Measurements from ENCODE around the gene TTC7B.

Gene TTC7B

DNA sequence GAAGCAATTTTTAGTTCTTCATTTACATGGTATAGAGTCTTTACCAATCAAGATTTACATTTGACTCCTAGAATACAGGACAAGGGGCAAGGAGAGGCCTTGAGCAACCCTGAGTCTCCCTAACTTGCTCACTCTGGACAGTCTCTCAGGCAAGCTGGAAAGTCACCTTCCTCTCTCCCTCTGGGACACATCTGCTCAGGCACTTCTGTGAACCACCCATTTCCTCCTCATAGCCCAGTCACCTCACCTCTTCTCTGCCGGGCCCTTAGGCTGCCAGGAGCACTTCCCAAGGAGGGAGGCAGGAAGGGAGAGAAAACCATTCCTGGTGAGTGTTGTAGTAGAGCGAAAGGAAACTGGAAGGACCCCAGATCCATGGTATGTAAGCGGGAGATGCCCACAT is 202.8 kb downstream of the TTC7B start:
- H3K36me3 ChIP-seq (replicated peaks in 1 of 2; ENCODE audit: control insufficient read depth in 2 of 2, insufficient read depth in 2 of 2, low read length in 2 of 2), result peaks cover 0 to 11% of the 10 kb centered on the region in 2 donors
- no peak overlapping the region for H2BK12ac ChIP-seq (ENCODE audit: low read length)
- H2AK5ac ChIP-seq (ENCODE audit: low read depth, low read length), result no peak overlapping the region
- H3K9me3 ChIP-seq (replicated peaks in 1 of 2; ENCODE audit: control insufficient read depth in 2 of 2, insufficient read depth in 1 of 2, low read depth in 1 of 2, low read length in 2 of 2), result no peaks in the 10 kb centered on the region
- H2BK120ac ChIP-seq (ENCODE audit: low read depth, low read length), result no peak overlapping the region
- H4K8ac ChIP-seq (ENCODE audit: low read depth, low read length), result no peak overlapping the region
- no peak overlapping the region for H3K27ac ChIP-seq (replicated peaks; ENCODE audit: low read length)
- H2BK5ac ChIP-seq (ENCODE audit: low read length), result no peak overlapping the region
- H2AFZ ChIP-seq (ENCODE audit: low read length), result no peak overlapping the region
- no peak overlapping the region for H3K18ac ChIP-seq (ENCODE audit: low read length)
- no peak for DNase-seq (ENCODE audit: low spot score)
- H3K23ac ChIP-seq (ENCODE audit: low read depth, low read length, poor library complexity), result no peak overlapping the region
- peaks cover 16 to 22% of the 10 kb centered on the region in 2 donors for H3K4me1 ChIP-seq (ENCODE audit: control insufficient read depth in 2 of 2, insufficient read depth in 1 of 2, low read depth in 1 of 2, low read length in 2 of 2)
- no peak overlapping the region for H3K14ac ChIP-seq (ENCODE audit: low read length)
- H3K9ac ChIP-seq (ENCODE audit: low read depth, low read length, poor library complexity), result no peak overlapping the region
- no peak overlapping the region for H3K4ac ChIP-seq (ENCODE audit: low read length)
- no peak overlapping the region for H3K4me3 ChIP-seq (ENCODE audit: low read length in 2 of 2)
- H3K79me1 ChIP-seq (ENCODE audit: low read depth, low read length), result no peaks in the 10 kb centered on the region
- H3K27me3 ChIP-seq (ENCODE audit: control insufficient read depth in 3 of 3, insufficient read depth in 3 of 3, low read depth in 1 of 3, low read length in 3 of 3), result no peaks in the 10 kb centered on the region
- no peak overlapping the region for H3K4me2 ChIP-seq (ENCODE audit: insufficient read depth, low read length, poor library complexity, severe bottlenecking)
- no CpG with 5 or more reads among the region's 3 CpGs for WGBS, 2 donors (ENCODE audit: extremely low coverage in 2 of 2, insufficient read length in 2 of 2, insufficient replicate concordance in 1 of 2)
- no peak overlapping the region for H2BK15ac ChIP-seq (ENCODE audit: low read length)
- H4K91ac ChIP-seq (ENCODE audit: low read depth, low read length, poor library complexity), result no peak overlapping the region

DNA sequence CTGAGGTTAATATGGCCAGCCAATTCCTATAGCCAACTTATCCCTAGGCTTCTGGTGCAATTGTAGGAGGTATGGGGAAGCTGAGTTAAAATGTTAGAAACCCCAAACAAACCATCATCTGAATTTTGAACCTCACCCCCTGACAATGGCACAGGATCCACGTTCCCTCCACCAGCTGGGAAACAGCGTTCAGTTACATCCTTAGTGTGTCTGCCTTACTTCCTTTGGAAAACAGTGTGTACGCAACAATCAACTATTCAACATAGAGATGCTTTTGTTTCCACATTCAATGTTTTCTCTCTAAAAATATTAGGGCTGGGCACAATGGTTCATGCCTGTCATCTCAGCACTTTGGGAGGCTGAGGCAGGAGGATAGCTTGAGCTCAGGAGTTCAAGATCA is 203.4 kb downstream of the TTC7B start:
- Histone ChIP-seq H3K79me1 (ENCODE audit: low read depth, low read length) (no peaks in the 10 kb centered on the region), H3K4ac (ENCODE audit: low read length) (no peak overlapping the region), H2AFZ (ENCODE audit: low read length) (no peak overlapping the region), H3K23ac (ENCODE audit: low read depth, low read length, poor library complexity) (no peak overlapping the region), H4K91ac (ENCODE audit: low read depth, low read length, poor library complexity) (no peak overlapping the region), H2BK12ac (ENCODE audit: low read length) (no peak overlapping the region), H3K4me2 (ENCODE audit: insufficient read depth, low read length, poor library complexity, severe bottlenecking) (no peak overlapping the region), H3K4me1 (ENCODE audit: control insufficient read depth in 2 of 2, insufficient read depth in 1 of 2, low read depth in 1 of 2, low read length in 2 of 2) (peaks cover 16 to 22% of the 10 kb centered on the region in 2 donors), H2BK15ac (ENCODE audit: low read length) (no peak overlapping the region), H3K36me3 (replicated peaks in 1 of 2; ENCODE audit: control insufficient read depth in 2 of 2, insufficient read depth in 2 of 2, low read length in 2 of 2) (peaks cover 0 to 6% of the 10 kb centered on the region in 2 donors), H3K14ac (ENCODE audit: low read length) (no peak overlapping the region), H3K4me3 (ENCODE audit: low read length in 2 of 2) (no peak overlapping the region), H4K8ac (ENCODE audit: low read depth, low read length) (no peak overlapping the region), H3K9ac (ENCODE audit: low read depth, low read length, poor library complexity) (no peak overlapping the region), H3K27ac (replicated peaks; ENCODE audit: low read length) (no peak overlapping the region), H3K9me3 (replicated peaks in 1 of 2; ENCODE audit: control insufficient read depth in 2 of 2, insufficient read depth in 1 of 2, low read depth in 1 of 2, low read length in 2 of 2) (no peaks in the 10 kb centered on the region), H3K27me3 (ENCODE audit: control insufficient read depth in 3 of 3, insufficient read depth in 3 of 3, low read depth in 1 of 3, low read length in 3 of 3) (no peaks in the 10 kb centered on the region), H2BK5ac (ENCODE audit: low read length) (no peak overlapping the region), H2BK120ac (ENCODE audit: low read depth, low read length) (no peak overlapping the region), H3K18ac (ENCODE audit: low read length) (no peak overlapping the region), H2AK5ac (ENCODE audit: low read depth, low read length) (no peak overlapping the region)
- WGBS, 2 donors (ENCODE audit: extremely low coverage in 2 of 2, insufficient read length in 2 of 2, insufficient replicate concordance in 1 of 2), result no CpG with 5 or more reads among the region's 3 CpGs
- DNase-seq (ENCODE audit: low spot score), result no peak

DNA sequence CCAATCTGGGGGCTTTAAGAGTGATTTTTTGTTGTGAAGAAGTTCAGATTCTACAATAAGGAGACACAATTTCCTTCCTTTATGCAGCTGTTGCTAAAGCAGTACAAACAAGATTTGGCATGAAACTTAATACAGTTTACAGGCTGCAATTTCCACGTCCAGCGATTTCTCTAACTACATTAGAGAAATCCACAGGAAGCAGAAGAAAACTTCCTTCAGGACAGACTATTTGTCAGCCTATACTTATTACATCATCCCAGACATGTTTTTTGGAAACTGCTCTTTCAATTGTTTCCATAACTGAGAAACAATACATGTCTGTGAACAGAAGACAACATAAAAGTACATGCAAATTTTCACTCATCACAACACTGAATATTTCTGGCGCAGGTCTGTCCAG is 204.3 kb downstream of the TTC7B start:
- no peak overlapping the region for H3K18ac ChIP-seq (ENCODE audit: low read length)
- no peak overlapping the region for H2BK5ac ChIP-seq (ENCODE audit: low read length)
- no peak overlapping the region for H2AFZ ChIP-seq (ENCODE audit: low read length)
- no peaks in the 10 kb centered on the region for H3K36me3 ChIP-seq (replicated peaks in 1 of 2; ENCODE audit: control insufficient read depth in 2 of 2, insufficient read depth in 2 of 2, low read length in 2 of 2)
- peaks cover 15 to 21% of the 10 kb centered on the region in 2 donors for H3K4me1 ChIP-seq (ENCODE audit: control insufficient read depth in 2 of 2, insufficient read depth in 1 of 2, low read depth in 1 of 2, low read length in 2 of 2)
- no peak overlapping the region for H2AK5ac ChIP-seq (ENCODE audit: low read depth, low read length)
- no peak overlapping the region for H3K23ac ChIP-seq (ENCODE audit: low read depth, low read length, poor library complexity)
- H3K27me3 ChIP-seq (ENCODE audit: control insufficient read depth in 3 of 3, insufficient read depth in 3 of 3, low read depth in 1 of 3, low read length in 3 of 3), result no peaks in the 10 kb centered on the region
- H3K4ac ChIP-seq (ENCODE audit: low read length), result no peak overlapping the region
- H2BK120ac ChIP-seq (ENCODE audit: low read depth, low read length), result no peak overlapping the region
- H3K9me3 ChIP-seq (replicated peaks in 1 of 2; ENCODE audit: control insufficient read depth in 2 of 2, insufficient read depth in 1 of 2, low read depth in 1 of 2, low read length in 2 of 2), result no peaks in the 10 kb centered on the region
- no peak overlapping the region for H3K14ac ChIP-seq (ENCODE audit: low read length)
- no peak overlapping the region for H2BK15ac ChIP-seq (ENCODE audit: low read length)
- no peak overlapping the region for H4K8ac ChIP-seq (ENCODE audit: low read depth, low read length)
- H4K91ac ChIP-seq (ENCODE audit: low read depth, low read length, poor library complexity), result no peak overlapping the region
- no peak overlapping the region for H2BK12ac ChIP-seq (ENCODE audit: low read length)
- DNase-seq (ENCODE audit: low spot score), result no peak
- no peak overlapping the region for H3K4me3 ChIP-seq (ENCODE audit: low read length in 2 of 2)
- H3K79me1 ChIP-seq (ENCODE audit: low read depth, low read length), result no peaks in the 10 kb centered on the region
- no peak overlapping the region for H3K27ac ChIP-seq (replicated peaks; ENCODE audit: low read length)
- no peak overlapping the region for H3K9ac ChIP-seq (ENCODE audit: low read depth, low read length, poor library complexity)
- no peak overlapping the region for H3K4me2 ChIP-seq (ENCODE audit: insufficient read depth, low read length, poor library complexity, severe bottlenecking)
- WGBS, 2 donors (ENCODE audit: extremely low coverage in 2 of 2, insufficient read length in 2 of 2, insufficient replicate concordance in 1 of 2), result no CpG with 5 or more reads among the region's 3 CpGs

DNA sequence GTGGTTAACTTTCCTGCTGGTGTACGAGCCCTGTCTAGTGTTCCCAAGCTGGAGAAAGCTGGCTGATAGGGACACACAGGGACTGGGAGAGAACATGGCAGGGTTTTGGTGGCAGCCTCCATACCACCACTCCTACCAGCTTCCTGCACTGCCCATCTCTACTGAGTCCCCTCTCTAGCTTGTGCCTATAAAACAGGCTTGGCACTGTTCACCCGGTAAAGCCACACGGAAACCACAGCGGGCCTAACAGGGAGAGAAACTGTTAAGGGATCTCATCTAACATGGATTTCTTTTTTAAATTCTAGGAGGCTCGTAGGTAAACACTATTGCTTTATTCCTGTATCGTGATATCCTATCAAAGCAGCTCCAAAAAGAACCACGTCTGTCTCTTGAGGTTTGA is 204.7 kb downstream of the TTC7B start:
- no peak overlapping the region for H2BK15ac ChIP-seq (ENCODE audit: low read length)
- no peak for DNase-seq (ENCODE audit: low spot score)
- H3K18ac ChIP-seq (ENCODE audit: low read length), result no peak overlapping the region
- no peak overlapping the region for H2BK5ac ChIP-seq (ENCODE audit: low read length)
- H3K9ac ChIP-seq (ENCODE audit: low read depth, low read length, poor library complexity), result no peak overlapping the region
- no peak overlapping the region for H2AK5ac ChIP-seq (ENCODE audit: low read depth, low read length)
- no peaks in the 10 kb centered on the region for H3K9me3 ChIP-seq (replicated peaks in 1 of 2; ENCODE audit: control insufficient read depth in 2 of 2, insufficient read depth in 1 of 2, low read depth in 1 of 2, low read length in 2 of 2)
- no peak overlapping the region for H3K4me2 ChIP-seq (ENCODE audit: insufficient read depth, low read length, poor library complexity, severe bottlenecking)
- H2BK12ac ChIP-seq (ENCODE audit: low read length), result no peak overlapping the region
- no peak overlapping the region for H3K4me3 ChIP-seq (ENCODE audit: low read length in 2 of 2)
- no peak overlapping the region for H2BK120ac ChIP-seq (ENCODE audit: low read depth, low read length)
- H3K4ac ChIP-seq (ENCODE audit: low read length), result no peak overlapping the region
- H2AFZ ChIP-seq (ENCODE audit: low read length), result no peak overlapping the region
- no peak overlapping the region for H4K91ac ChIP-seq (ENCODE audit: low read depth, low read length, poor library complexity)
- WGBS, 2 donors (ENCODE audit: extremely low coverage in 2 of 2, insufficient read length in 2 of 2, insufficient replicate concordance in 1 of 2), result no CpG with 5 or more reads among the region's 7 CpGs
- no peaks in the 10 kb centered on the region for H3K27me3 ChIP-seq (ENCODE audit: control insufficient read depth in 3 of 3, insufficient read depth in 3 of 3, low read depth in 1 of 3, low read length in 3 of 3)
- H4K8ac ChIP-seq (ENCODE audit: low read depth, low read length), result no peak overlapping the region
- no peak overlapping the region for H3K27ac ChIP-seq (replicated peaks; ENCODE audit: low read length)
- no peak overlapping the region for H3K14ac ChIP-seq (ENCODE audit: low read length)
- no peaks in the 10 kb centered on the region for H3K79me1 ChIP-seq (ENCODE audit: low read depth, low read length)
- peaks cover 13 to 16% of the 10 kb centered on the region in 2 donors for H3K4me1 ChIP-seq (ENCODE audit: control insufficient read depth in 2 of 2, insufficient read depth in 1 of 2, low read depth in 1 of 2, low read length in 2 of 2)
- H3K36me3 ChIP-seq (replicated peaks in 1 of 2; ENCODE audit: control insufficient read depth in 2 of 2, insufficient read depth in 2 of 2, low read length in 2 of 2), result no peaks in the 10 kb centered on the region
- no peak overlapping the region for H3K23ac ChIP-seq (ENCODE audit: low read depth, low read length, poor library complexity)
